HepG2 (cell line): Measurements from ENCODE around the gene TPRN. TPM values are rescaled to one million over a fixed set of nuclear protein-coding genes. Genes with fewer than 3 reads are reported as not detected.

ENCODE experiments used
- ATAC-seq: fragments of 200-7000 bp; cut with Tn5 transposase; 3 replicates; pipeline ENCODE4 v1.9.1; 2020; ENCODE audit warnings: mild to moderate bottlenecking, moderate library complexity
- BruUV-seq: library from RNA; stranded (reverse); fragments of 400-500 nt; replicated peaks from 2 replicates; lab custom pipeline; 2021; lab: Mats Ljungman, UMichigan
- CTCF ChIA-PET: fragments of 300-600 bp; formaldehyde crosslinking; extraction: SDS; loops from one replicate; lab custom pipeline; 2021; ENCODE audit warnings: low total read pairs, inconsistent platforms, low intra/inter-chr PET ratio; lab: Yijun Ruan, JAX
- POLR2A ChIA-PET: fragments of 350-600 bp; sonication (Branson Sonifier 250); formaldehyde crosslinking; loops from one replicate; lab custom pipeline; 2020; ENCODE audit warnings: antibody characterized with exemption, inconsistent platforms; lab: Yijun Ruan, JAX
- DNase-seq: peaks from one replicate; pipeline ENCODE4 v3.0.0-alpha.2; 2015; ENCODE audit warnings: low spot score
- FAIRE-seq: peaks from 3 replicates; lab custom pipeline; 2011; peaks lifted over from hg19 to GRCh38; lab: Jason Lieb, UNC
- H2AFZ ChIP-seq: one replicate; pipeline ENCODE4 v1.6.1; 2011; ENCODE audit warnings: low read length, inconsistent platforms
- H3K27ac ChIP-seq: fragments of 300-600 bp; 3 replicates; pipeline ENCODE4 v1.8.0; 2011; ENCODE audit warnings: mixed run types, mild to moderate bottlenecking, mixed read lengths, low read length, inconsistent platforms; ENCODE audit not compliant: insufficient read depth; ENCODE audit errors: extremely low read length
- H3K27me3 ChIP-seq, 2 experiments: fragments of 200-600 bp in 1 of 2; 2 replicates in 1 of 2; 3 replicates in 1 of 2; pipeline versions ENCODE4 v1.6.0 to v1.8.0; 2011; ENCODE audit warnings: low read length in 2 of 2, mild to moderate bottlenecking in 2 of 2, moderate library complexity in 2 of 2, inconsistent platforms in 1 of 2; ENCODE audit not compliant: insufficient read depth in 2 of 2, control insufficient read depth in 1 of 2
- H3K36me3 ChIP-seq, 2 experiments: fragments of 200-600 bp in 1 of 2; replicated peaks in 1 of 2; 2 replicates in 1 of 2; 3 replicates in 1 of 2; pipeline versions ENCODE4 v1.5.1 to v1.8.0; 2011; ENCODE audit warnings: low read length in 2 of 2, inconsistent platforms in 1 of 2; ENCODE audit not compliant: insufficient read depth in 2 of 2, control insufficient read depth in 1 of 2
- H3K4me1 ChIP-seq: 2 replicates; pipeline ENCODE4 v1.5.1; 2012; ENCODE audit warnings: low read length, inconsistent platforms; ENCODE audit not compliant: insufficient read depth
- H3K4me2 ChIP-seq: 2 replicates; pipeline ENCODE4 v1.6.0; 2011; ENCODE audit warnings: low read depth, low read length, inconsistent platforms
- H3K4me3 ChIP-seq, 3 experiments: fragments of 200-600 bp in 1 of 3; sonication (generic), shearing (Covaris generic) in 1 of 3; replicated peaks in 1 of 3; 2 replicates each; pipeline ENCODE4 v1.5.1; 2011 to 2016; ENCODE audit warnings: low read length in 3 of 3, inconsistent platforms in 2 of 3, low read depth in 2 of 3, mild to moderate bottlenecking in 2 of 3, control low read depth in 1 of 3, mixed read lengths in 1 of 3; ENCODE audit not compliant: insufficient read depth in 1 of 3
- H3K79me2 ChIP-seq: one replicate; pipeline ENCODE4 v1.6.1; 2011; ENCODE audit warnings: low read length, inconsistent platforms; ENCODE audit not compliant: insufficient read depth
- H3K9ac ChIP-seq: 2 replicates; pipeline ENCODE4 v1.6.0; 2011; ENCODE audit warnings: mild to moderate bottlenecking, low read depth, low read length, inconsistent platforms; ENCODE audit not compliant: insufficient read depth
- H3K9me3 ChIP-seq: 2 replicates; pipeline ENCODE4 v1.5.1; 2012; ENCODE audit warnings: mild to moderate bottlenecking, low read length
- H4K20me1 ChIP-seq: 2 replicates; pipeline ENCODE4 v1.6.0; 2011; ENCODE audit warnings: inconsistent platforms, mild to moderate bottlenecking, low read length, moderate library complexity; ENCODE audit not compliant: insufficient read depth
- CBFB ChIP-seq: sonication (generic); formaldehyde crosslinking; IDR thresholded peaks from 2 replicates; pipeline ENCODE4 v1.4.0; 2020; ENCODE audit warnings: missing genetic modification reagents
- ELF3 ChIP-seq: IDR thresholded peaks from 2 replicates; pipeline ENCODE4 v1.6.1; 2016; ENCODE audit warnings: missing genetic modification reagents, missing compliant biosample characterization
- IRF2 ChIP-seq: IDR thresholded peaks from 2 replicates; pipeline ENCODE4 v1.6.1; 2018; ENCODE audit warnings: missing genetic modification reagents, missing compliant biosample characterization
- ISL2 ChIP-seq: sonication (generic); formaldehyde crosslinking; IDR thresholded peaks from 2 replicates; pipeline ENCODE4 v1.5.0; 2020; ENCODE audit warnings: missing genetic modification reagents
- MZF1 ChIP-seq: sonication (generic); formaldehyde crosslinking; IDR thresholded peaks from 2 replicates; pipeline ENCODE4 v1.8.1; 2023; ENCODE audit warnings: mild to moderate bottlenecking, missing genetic modification reagents, borderline replicate concordance
- NFKB2 ChIP-seq: sonication (generic); formaldehyde crosslinking; IDR thresholded peaks from 2 replicates; pipeline ENCODE4 v1.4.0; 2020; ENCODE audit warnings: missing genetic modification reagents, borderline replicate concordance
- PAX8 ChIP-seq: sonication (generic); formaldehyde crosslinking; IDR thresholded peaks from 2 replicates; pipeline ENCODE4 v1.8.0; 2022; ENCODE audit warnings: mild to moderate bottlenecking, missing genetic modification reagents, borderline replicate concordance
- PRDM10 ChIP-seq: sonication (generic); formaldehyde crosslinking; IDR thresholded peaks from 2 replicates; pipeline ENCODE4 v1.4.0; 2020; ENCODE audit warnings: low read depth, missing genetic modification reagents
- REPIN1 ChIP-seq: sonication (generic); formaldehyde crosslinking; IDR thresholded peaks from 2 replicates; pipeline ENCODE4 v1.8.0; 2022; ENCODE audit warnings: missing genetic modification reagents, low read depth, mild to moderate bottlenecking, borderline replicate concordance
- YEATS2 ChIP-seq: sonication (generic); formaldehyde crosslinking; IDR thresholded peaks from 2 replicates; pipeline ENCODE4 v1.4.0; 2020; ENCODE audit warnings: missing genetic modification reagents, borderline replicate concordance
- ZFP82 ChIP-seq: sonication (generic); formaldehyde crosslinking; IDR thresholded peaks from 2 replicates; pipeline ENCODE4 v1.5.1; 2020; ENCODE audit warnings: mild to moderate bottlenecking, missing genetic modification reagents, borderline replicate concordance
- ZNF253 ChIP-seq: sonication (generic); formaldehyde crosslinking; IDR thresholded peaks from 2 replicates; pipeline ENCODE4 v1.8.0; 2022; ENCODE audit warnings: mild to moderate bottlenecking, missing genetic modification reagents, borderline replicate concordance
- ZNF34 ChIP-seq: sonication (generic); formaldehyde crosslinking; IDR thresholded peaks from 2 replicates; pipeline ENCODE4 v1.4.0; 2020; ENCODE audit warnings: mild to moderate bottlenecking, missing genetic modification reagents, borderline replicate concordance
- ZNF446 ChIP-seq: sonication (generic); formaldehyde crosslinking; IDR thresholded peaks from 2 replicates; pipeline ENCODE4 v1.5.0; 2020; ENCODE audit warnings: mild to moderate bottlenecking, missing genetic modification reagents
- ZNF614 ChIP-seq: IDR thresholded peaks from 2 replicates; pipeline ENCODE4 v1.6.1; 2018; ENCODE audit warnings: missing biosample characterization, missing genetic modification reagents, inconsistent platforms, borderline replicate concordance
- ZNF619 ChIP-seq: sonication (generic); formaldehyde crosslinking; IDR thresholded peaks from 2 replicates; pipeline ENCODE4 v1.4.0; 2020; ENCODE audit warnings: mild to moderate bottlenecking, missing genetic modification reagents
- ZNF75D ChIP-seq: sonication (generic); formaldehyde crosslinking; IDR thresholded peaks from 2 replicates; pipeline ENCODE4 v1.8.1; 2023; ENCODE audit warnings: missing genetic modification reagents, mild to moderate bottlenecking, borderline replicate concordance
- ZNF839 ChIP-seq: sonication (generic); formaldehyde crosslinking; IDR thresholded peaks from 2 replicates; pipeline ENCODE4 v1.4.0; 2020; ENCODE audit warnings: missing genetic modification reagents, mild to moderate bottlenecking, borderline replicate concordance
- WGBS: methylation state at CpG from one replicate; pipeline ENCODE4 v1.1.6; 2017; ENCODE audit warnings: low lambda C conversion rate; 5-methylcytosine and 5-hydroxymethylcytosine counted together
- in situ Hi-C: cut with HindIII; loops from 2 replicates; pipeline ENCODE4 v1.10.0; 2017; ENCODE audit warnings: low pct_unique_long_range_greater_than_20kb; ENCODE audit not compliant: extremely low pct_ligation_motif_present
- intact Hi-C: fragments of 100-400 bp; cut with micrococcal nuclease; formaldehyde crosslinking; loops from one replicate; pipeline ENCODE4 v1.10.0; 2022; ENCODE audit not compliant: unreplicated experiment
- polyA plus RNA-seq, 8 experiments: library from polyadenylated mRNA; depleted of rRNA in 3 of 8; stranded (reverse) in 7 of 8; unstranded in 1 of 8; fragments of >200 nt; fragmentation: Illumina TruSeq in 4 of 8; extraction: Trizol in 4 of 8; gene quantifications; 2 replicates each; pipeline versions ENCODE4 v1.2.1 to v1.2.3, GENCODE V29; 2011 to 2016; ENCODE audit warnings: low read depth in 4 of 8, missing spikeins in 1 of 8, mixed read lengths in 1 of 8; ENCODE audit not compliant: insufficient read depth in 1 of 8
- total RNA-seq, 5 experiments: library from RNA; depleted of rRNA; stranded (reverse); fragments of >200 nt; fragmentation: Illumina TruSeq; extraction: Trizol; gene quantifications; 2 replicates each; pipeline ENCODE4 v1.2.3, GENCODE V29; 2016; ENCODE audit warnings: low read depth in 1 of 5
- TF ChIP-seq, protein P1 (sequence below): sonication (generic); formaldehyde crosslinking; IDR thresholded peaks from 2 replicates; pipeline ENCODE4 v1.4.0; 2020; ENCODE audit warnings: mild to moderate bottlenecking, missing genetic modification reagents
- TF ChIP-seq, protein P2 (sequence below): sonication (generic); formaldehyde crosslinking; IDR thresholded peaks from 2 replicates; pipeline ENCODE4 v1.8.0; 2022; ENCODE audit warnings: missing genetic modification reagents, low read depth, mild to moderate bottlenecking, borderline replicate concordance

Gene TPRN
- total and polyA plus RNA-seq, 2 of the 13 experiments (the other 11 are each of a cell fraction or from before 2014, with no cell fraction given) = 10.1 to 19.2 TPM

GRCh38 chr9:137230705-137231371, 30.3 kb upstream of the TPRN start, which contains the start of gene SLC34A3:
SLC34A3 (plus strand) TSS chr9:137230901; CDS start chr9:137231703, 802 bp downstream.
- in situ Hi-C loops = no loop called here
- peak within 1 kb of the TSS; percentile 65 for H3K9ac ChIP-seq
- TF ChIP-seq, protein P1, sequence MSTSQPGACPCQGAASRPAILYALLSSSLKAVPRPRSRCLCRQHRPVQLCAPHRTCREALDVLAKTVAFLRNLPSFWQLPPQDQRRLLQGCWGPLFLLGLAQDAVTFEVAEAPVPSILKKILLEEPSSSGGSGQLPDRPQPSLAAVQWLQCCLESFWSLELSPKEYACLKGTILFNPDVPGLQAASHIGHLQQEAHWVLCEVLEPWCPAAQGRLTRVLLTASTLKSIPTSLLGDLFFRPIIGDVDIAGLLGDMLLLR = no peak
- TF ChIP-seq MZF1 (CRISPR knock-in tag) (no peak), ZNF75D (CRISPR knock-in tag) (no peak), CBFB (CRISPR knock-in tag) (no peak), ZNF34 (CRISPR knock-in tag) (0 out of 2 replicates have a peak, but pooled peaks have one; percentile 1), ZNF446 (CRISPR knock-in tag) (no peak), ISL2 (CRISPR knock-in tag) (no peak), ZNF619 (CRISPR knock-in tag) (no peak), ZNF614 (CRISPR knock-in tag) (0 out of 2 replicates have a peak, but pooled peaks have one; percentile 1), PRDM10 (CRISPR knock-in tag) (no peak), IRF2 (no peak), ZNF253 (CRISPR knock-in tag) (no peak), YEATS2 (no peak), ZNF839 (CRISPR knock-in tag) (0 out of 2 replicates have a peak, but pooled peaks have one; percentile 29), ZFP82 (CRISPR knock-in tag) (no peak), ELF3 (CRISPR knock-in tag) (no peak), PAX8 (CRISPR knock-in tag) (0 out of 2 replicates have a peak, but pooled peaks have one; percentile 10), NFKB2 (no peak), REPIN1 (0 out of 2 replicates have a peak, but pooled peaks have one; percentile 42)
- TF ChIP-seq, protein P2, sequence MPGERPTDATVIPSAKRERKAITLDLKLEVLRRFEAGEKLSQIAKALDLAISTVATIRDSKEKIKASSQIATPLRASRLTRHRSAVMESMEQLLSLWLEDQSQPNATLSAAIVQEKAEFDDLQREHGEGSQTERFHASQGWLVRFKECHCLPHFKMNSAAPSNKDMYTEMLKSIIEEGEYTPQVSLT (CRISPR knock-in tag) = no peak

More at GRCh38 chr9:137230705-137231371, 30.3 kb upstream of the TPRN start, which contains the start of gene SLC34A3:
- WGBS = 43% methylated on average over 3 of the region's 14 CpGs
- Histone ChIP-seq H4K20me1 (no peaks in the 10 kb centered on the region), H3K79me2 (peaks cover 4% of the 10 kb centered on the region), H3K4me1 (peaks cover 72% of the 10 kb centered on the region), H3K27me3 (no peaks in the 10 kb centered on the region), H2AFZ (no peak within 1 kb of the TSS), H3K9me3 (no peaks in the 10 kb centered on the region), H3K36me3 (no peaks in the 10 kb centered on the region), H3K27ac (peak within 1 kb of the TSS; percentile 75), H3K4me2 (peak within 1 kb of the TSS; percentile 96), H3K4me3 (peak within 1 kb of the TSS; percentile 53 to 72 (median 62))
- ChIA-PET CTCF (no interaction called here), POLR2A (interaction anchor here (1.0 to 2.7 kb wide), 5 partner anchors 10 to 80 kb away, joined by 3 to 16 read pairs (median 7); partner anchors contain the start of genes TPRN and TUBB4B)
- BruUV-seq = no TSS peak
- DNase-seq = no peak
- intact Hi-C loops = no loop called here
- FAIRE-seq = no peak
- ATAC-seq = no peak
